ENCODE measurements around the gene GGN. TPM values are rescaled to one million over a fixed set of nuclear protein-coding genes. Genes with fewer than 3 reads are reported as not detected.

Gene GGN
- total and polyA plus RNA-seq, 9 of the 15 experiments (the other 6 are each of a cell fraction or from before 2014, with no cell fraction given): 0.15 to 0.33 TPM; not detected in 7

GRCh38 chr19:38412961-38413360 lies 25.1 kb upstream of the GGN start:
- intact Hi-C loops (cut with micrococcal nuclease) (loop anchor here (5.0 kb wide), 1 partner anchor 94 kb away; no protein-coding TSS in a partner anchor), in situ Hi-C loops (cut with MboI) (no loop called here)
- Histone ChIP-seq H4K20me1 (replicated peaks; ENCODE audit: control insufficient read depth, insufficient read depth, low read length) (no peaks in the 10 kb centered on the region), H3K79me2 (ENCODE audit: control insufficient read depth, insufficient read depth, low read length) (no peaks in the 10 kb centered on the region), H3K9ac (ENCODE audit: insufficient read depth in 1 of 2, low read depth in 2 of 2, low read length in 2 of 2) (peak overlapping the region; percentile 0 to 89; a peak in 3 of 4 replicates), H3K27ac (ENCODE audit: extremely low read depth, low read depth, low read length) (peak overlapping the region; percentile 58), H3K9me1 (ENCODE audit: control insufficient read depth, insufficient read depth, low read length) (peaks cover 2% of the 10 kb centered on the region), H3K9me3 (replicated peaks; ENCODE audit: control insufficient read depth, insufficient read depth, low read depth, low read length) (no peaks in the 10 kb centered on the region), H3K27me3 (ENCODE audit: control insufficient read depth in 2 of 2, insufficient read depth in 2 of 2, low read length in 2 of 2) (no peaks in the 10 kb centered on the region), H3K36me3 (ENCODE audit: control insufficient read depth, insufficient read depth, low read length) (peaks cover 5% of the 10 kb centered on the region; the same call in 2 of the 3 replicates), H2AFZ (ENCODE audit: low read depth, low read length) (peak overlapping the region; percentile 28), H3K4me1 (replicated peaks in 1 of 2; ENCODE audit: control insufficient read depth in 2 of 2, insufficient read depth in 2 of 2, low read length in 2 of 2) (peaks cover 42 to 59% of the 10 kb centered on the region in 2 experiments), H3K4me2 (ENCODE audit: insufficient read depth, low read length) (peak overlapping the region; percentile 70), H3K4me3 (no peak overlapping the region)
- WGBS (ENCODE audit: insufficient coverage, low coverage, missing lambda C conversion rate): 2% methylated on average over 9 of the region's 11 CpGs
- FAIRE-seq (peak; percentile 97), ATAC-seq (peak; percentile 90), DNase-seq (ENCODE audit: extremely low read depth in 1 of 4, low spot score in 3 of 4) (peak; percentile 64 to 94 (median 81))
- no TSS peak for BruUV-seq (replicated peaks)
- ChIA-PET POLR2A (interaction anchor here (0.6 to 3.3 kb wide), 6 partner anchors 9 to 247 kb away, joined by 3 to 30 read pairs (median 4); partner anchors contain the start of gene FAM98C), CTCF (ENCODE audit: low intra/inter-chr PET ratio) (no interaction called here)
- TF ChIP-seq SMAD4 (CRISPR knock-in tag; conservative IDR thresholded peaks at IDR 0.05) (peak; percentile 54; the same call in 1 of the 2 replicates), SMARCE1 (IDR thresholded peaks at IDR 0.05) (peak; percentile 77), SOX6 (IDR thresholded peaks at IDR 0.05) (peak; percentile 75), SRSF7 (optimal IDR thresholded peaks at IDR 0.05; ENCODE audit: low read depth, low read length) (no peak), POLR2AphosphoS5 (IDR thresholded peaks at IDR 0.05; ENCODE audit: control insufficient read depth, insufficient read depth, low read depth, low read length) (peak; percentile 85), TBL1XR1 (IDR thresholded peaks at IDR 0.05; ENCODE audit: low read length in 2 of 2) (peak; percentile 40 to 54; a peak in 2 of 4 replicates), NR2C1 (IDR thresholded peaks at IDR 0.05) (no peak), NR2C1 (tag; IDR thresholded peaks at IDR 0.05) (peak; percentile 48; the same call in 1 of the 2 replicates), YY1 (IDR thresholded peaks at IDR 0.05; ENCODE audit: borderline replicate concordance in 1 of 3, control insufficient read depth in 1 of 3, extremely low read depth in 1 of 3, insufficient read depth in 3 of 3, insufficient read length in 1 of 3, insufficient replicate concordance in 2 of 3, low read depth in 1 of 3, low read length in 2 of 3) (peak in 2 of 3 experiments; percentile 11), CGGBP1 (CRISPR knock-in tag; IDR thresholded peaks at IDR 0.05) (no peak), TAF1 (IDR thresholded peaks at IDR 0.05; ENCODE audit: control insufficient read depth, extremely low read depth, insufficient read depth, low read length, severe bottlenecking) (peak; percentile 38), RB1 (IDR thresholded peaks at IDR 0.05; ENCODE audit: low read depth) (0 out of 2 replicates have a peak, but pooled peaks have one; percentile 28), ARID3A (IDR thresholded peaks at IDR 0.05; ENCODE audit: borderline replicate concordance, low read depth, low read length) (peak; percentile 38; the same call in 1 of the 2 replicates), MTA2 (IDR thresholded peaks at IDR 0.05; ENCODE audit: low read depth) (peak; percentile 72), ZNF507 (tag; conservative IDR thresholded peaks at IDR 0.05) (no peak), GABPB1 (CRISPR knock-in tag; IDR thresholded peaks at IDR 0.05) (peak; percentile 25; the same call in 1 of the 2 replicates), ZBTB2 (IDR thresholded peaks at IDR 0.05) (0 out of 2 replicates have a peak, but pooled peaks have one; percentile 20), ZNF395 (CRISPR knock-in tag; IDR thresholded peaks at IDR 0.05) (no peak)

All from K562 (cell line).